IMR-90 (cell line): ENCODE results near the gene HRNR.

Source experiments
- CTCF ChIP-seq: conservative IDR thresholded peaks from 2 replicates; pipeline ENCODE4 v1.5.1; 2012; ENCODE audit warnings: mild to moderate bottlenecking, low read depth, low read length, improper control_type of control experiment
- MAFK ChIP-seq: IDR thresholded peaks from 2 replicates; pipeline ENCODE4 v1.6.1; 2012; ENCODE audit warnings: low read depth, low read length, improper control_type of control experiment
- MAZ ChIP-seq: IDR thresholded peaks from 2 replicates; pipeline ENCODE4 v1.6.1; 2012; ENCODE audit warnings: low read depth, mild to moderate bottlenecking, low read length, improper control_type of control experiment, moderate library complexity, borderline replicate concordance
- MXI1 ChIP-seq: IDR thresholded peaks from 2 replicates; pipeline ENCODE4 v1.6.1; 2012; ENCODE audit warnings: low read depth, mild to moderate bottlenecking, low read length, moderate library complexity, borderline replicate concordance

- TF ChIP-seq CTCF (no peak), MXI1 (no peak), MAZ (no peak), MAFK (no peak)
These were observed at the start of gene HRNR for GRCh38 chr1:152224093-152224492.
